Activated CD8-positive, alpha-beta memory T cell treated with anti-CD3 and anti-CD28 coated beads for 48 hours (primary cell): ENCODE results near the gene KIFC3.
"Not testable (repeated sequence)": the region's sequence is repeated elsewhere in the genome, so short reads cannot be mapped to it uniquely, and the experiment has no call there.

Source experiments
- DNase-seq, 3 experiments: peaks; one replicate each; pipeline ENCODE4 v3.0.0-alpha.2; 2020; ENCODE audit warnings: low read depth in 2 of 3, low spot score in 2 of 3

The KIFC3 gene

GRCh38 chr16:57754354-57755060 lies 47.8 kb downstream of the KIFC3 start:
- no peak for DNase-seq

GRCh38 chr16:57753448-57754353 lies 48.6 kb downstream of the KIFC3 start:
- DNase-seq = no peak

GRCh38 chr16:57752581-57753447 lies 49.5 kb downstream of the KIFC3 start:
- no peak for DNase-seq

- no peak for DNase-seq
These were observed 50.1 kb downstream of the KIFC3 start for GRCh38 chr16:57752203-57752580.

GRCh38 chr16:57751539-57752202 lies 50.6 kb downstream of the KIFC3 start:
- no peak for DNase-seq

- DNase-seq = no peak
These were observed 51.3 kb downstream of the KIFC3 start for GRCh38 chr16:57750796-57751538.

GRCh38 chr16:57749856-57750452 lies 52.3 kb downstream of the KIFC3 start:
- no peak for DNase-seq

GRCh38 chr16:57749101-57749692 lies 53.1 kb downstream of the KIFC3 start:
- DNase-seq = no peak

GRCh38 chr16:57748596-57748995 lies 53.7 kb downstream of the KIFC3 start:
- DNase-seq = no peak

- no peak for DNase-seq
These were observed 54.3 kb downstream of the KIFC3 start for GRCh38 chr16:57747996-57748395.

- DNase-seq = no peak
These were observed 54.8 kb downstream of the KIFC3 start for GRCh38 chr16:57747496-57747895.

- DNase-seq = no peak
These were observed 55.2 kb downstream of the KIFC3 start for GRCh38 chr16:57747091-57747490.

- not testable (repeated sequence) for DNase-seq
These were observed 56.0 kb downstream of the KIFC3 start for GRCh38 chr16:57746316-57746715.

- no peak for DNase-seq
These were observed 56.5 kb downstream of the KIFC3 start for GRCh38 chr16:57745768-57746167.

- no peak for DNase-seq
These were observed 57.7 kb downstream of the KIFC3 start for GRCh38 chr16:57744642-57744903.

GRCh38 chr16:57743886-57744641 lies 58.2 kb downstream of the KIFC3 start:
- no peak for DNase-seq

GRCh38 chr16:57743458-57743857 lies 58.8 kb downstream of the KIFC3 start:
- no peak for DNase-seq

GRCh38 chr16:57742543-57742942 lies 59.7 kb downstream of the KIFC3 start:
- DNase-seq = no peak

- DNase-seq = no peak
These were observed 60.6 kb downstream of the KIFC3 start for GRCh38 chr16:57741660-57742191.
